SU-DHL-6 (cell line): ENCODE results near the gene DPP10.

Experiments used
- H2AFZ ChIP-seq: fragments of 200-600 bp; sonication (generic); 2 replicates; pipeline ENCODE4 v1.6.1; 2014; ENCODE audit warnings: low read depth, mild to moderate bottlenecking, moderate library complexity, mixed read lengths, antibody characterized with exemption, low read length; ENCODE audit not compliant: severe bottlenecking
- H3F3A ChIP-seq: fragments of 200-600 bp; shearing (Covaris generic); 2 replicates; pipeline ENCODE4 v1.6.0; 2016; ENCODE audit warnings: antibody characterized with exemption, mild to moderate bottlenecking; ENCODE audit not compliant: insufficient read depth
- H3K27ac ChIP-seq: fragments of 200-600 bp; sonication (generic); 2 replicates; pipeline ENCODE4 v1.5.1; 2016; ENCODE audit warnings: low read depth, mild to moderate bottlenecking, low read length, moderate library complexity, mixed read lengths
- H3K27me3 ChIP-seq: fragments of 200-600 bp; sonication (generic), shearing (Covaris generic); 2 replicates; pipeline ENCODE4 v1.6.0; 2014; ENCODE audit warnings: mild to moderate bottlenecking, low read length
- H3K36me3 ChIP-seq: fragments of 200-600 bp; sonication (generic); 2 replicates; pipeline ENCODE4 v1.6.1; 2014; ENCODE audit warnings: mild to moderate bottlenecking, low read length, mixed read lengths
- H3K4me2 ChIP-seq: fragments of 300-600, 200-600 bp; shearing (Covaris generic), sonication (generic); 2 replicates; pipeline ENCODE4 v1.6.0; 2014; ENCODE audit warnings: low read length, low read depth, mild to moderate bottlenecking; ENCODE audit not compliant: poor library complexity, severe bottlenecking
- H3K4me3 ChIP-seq: fragments of 200-600 bp; sonication (generic); 2 replicates; pipeline ENCODE4 v1.5.1; 2014; ENCODE audit warnings: antibody characterized with exemption, low read length, mild to moderate bottlenecking, mixed read lengths; ENCODE audit not compliant: insufficient read depth, poor library complexity, severe bottlenecking
- H3K79me2 ChIP-seq: fragments of 200-600 bp; sonication (generic); 2 replicates; pipeline ENCODE4 v1.6.1; 2014; ENCODE audit warnings: mild to moderate bottlenecking, low read length, moderate library complexity; ENCODE audit not compliant: insufficient read depth
- H3K9ac ChIP-seq: fragments of 200-600 bp; sonication (generic); 2 replicates; pipeline ENCODE4 v1.7.0; 2014; ENCODE audit warnings: mild to moderate bottlenecking, low read length
- H3K9me2 ChIP-seq: fragments of 200-600 bp; sonication (generic); replicated peaks from 2 replicates; pipeline ENCODE4 v1.6.1; 2014; ENCODE audit warnings: low read length; ENCODE audit not compliant: insufficient read depth
- H3K9me3 ChIP-seq: fragments of 200-600 bp; sonication (generic); 2 replicates; pipeline ENCODE4 v1.6.1; 2014; ENCODE audit warnings: low read length, mixed read lengths; ENCODE audit not compliant: insufficient read depth
- H4K20me1 ChIP-seq: fragments of 200-600 bp; sonication (generic); 2 replicates; pipeline ENCODE4 v1.6.1; 2014; ENCODE audit warnings: low read depth, mild to moderate bottlenecking, antibody characterized with exemption, low read length, moderate library complexity, mixed read lengths
- EZH2phosphoT487 ChIP-seq: fragments of 200-600 bp; sonication (generic), shearing (Covaris generic); conservative IDR thresholded peaks from 2 replicates; pipeline ENCODE4 v1.6.1; 2018; ENCODE audit warnings: mild to moderate bottlenecking, antibody characterized with exemption, low read length, moderate library complexity, mixed read lengths
- TF ChIP-seq, protein P1 (sequence below): fragments of 200-600 bp; sonication (generic); IDR thresholded peaks from one replicate; pipeline ENCODE4 v1.5.1; 2017; ENCODE audit warnings: antibody characterized with exemption, mild to moderate bottlenecking, low read length, moderate library complexity; ENCODE audit not compliant: insufficient read depth, poor library complexity, severe bottlenecking

DPP10 gene

GRCh38 chr2:115299199-115299598 lies 856.8 kb downstream of the DPP10 start:
- Histone ChIP-seq H3K27me3 (no peaks in the 10 kb centered on the region), H3K79me2 (no peaks in the 10 kb centered on the region), H3K9ac (no peak overlapping the region), H3K27ac (no peak overlapping the region), H2AFZ (no peak overlapping the region), H3F3A (no peaks in the 10 kb centered on the region), H3K9me2 (no peaks in the 10 kb centered on the region), H3K4me2 (no peak overlapping the region), H3K4me3 (no peak overlapping the region), H3K9me3 (no peaks in the 10 kb centered on the region), H3K36me3 (no peaks in the 10 kb centered on the region), H4K20me1 (no peaks in the 10 kb centered on the region)
- no peak for TF ChIP-seq EZH2phosphoT487
- TF ChIP-seq, protein P1, sequence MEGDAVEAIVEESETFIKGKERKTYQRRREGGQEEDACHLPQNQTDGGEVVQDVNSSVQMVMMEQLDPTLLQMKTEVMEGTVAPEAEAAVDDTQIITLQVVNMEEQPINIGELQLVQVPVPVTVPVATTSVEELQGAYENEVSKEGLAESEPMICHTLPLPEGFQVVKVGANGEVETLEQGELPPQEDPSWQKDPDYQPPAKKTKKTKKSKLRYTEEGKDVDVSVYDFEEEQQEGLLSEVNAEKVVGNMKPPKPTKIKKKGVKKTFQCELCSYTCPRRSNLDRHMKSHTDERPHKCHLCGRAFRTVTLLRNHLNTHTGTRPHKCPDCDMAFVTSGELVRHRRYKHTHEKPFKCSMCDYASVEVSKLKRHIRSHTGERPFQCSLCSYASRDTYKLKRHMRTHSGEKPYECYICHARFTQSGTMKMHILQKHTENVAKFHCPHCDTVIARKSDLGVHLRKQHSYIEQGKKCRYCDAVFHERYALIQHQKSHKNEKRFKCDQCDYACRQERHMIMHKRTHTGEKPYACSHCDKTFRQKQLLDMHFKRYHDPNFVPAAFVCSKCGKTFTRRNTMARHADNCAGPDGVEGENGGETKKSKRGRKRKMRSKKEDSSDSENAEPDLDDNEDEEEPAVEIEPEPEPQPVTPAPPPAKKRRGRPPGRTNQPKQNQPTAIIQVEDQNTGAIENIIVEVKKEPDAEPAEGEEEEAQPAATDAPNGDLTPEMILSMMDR, result no peak

- Histone ChIP-seq H3K9me3 (no peaks in the 10 kb centered on the region), H4K20me1 (no peaks in the 10 kb centered on the region)
Observed at GRCh38 chr2:115305712-115306111, 863.3 kb downstream of the DPP10 start.

DNA sequence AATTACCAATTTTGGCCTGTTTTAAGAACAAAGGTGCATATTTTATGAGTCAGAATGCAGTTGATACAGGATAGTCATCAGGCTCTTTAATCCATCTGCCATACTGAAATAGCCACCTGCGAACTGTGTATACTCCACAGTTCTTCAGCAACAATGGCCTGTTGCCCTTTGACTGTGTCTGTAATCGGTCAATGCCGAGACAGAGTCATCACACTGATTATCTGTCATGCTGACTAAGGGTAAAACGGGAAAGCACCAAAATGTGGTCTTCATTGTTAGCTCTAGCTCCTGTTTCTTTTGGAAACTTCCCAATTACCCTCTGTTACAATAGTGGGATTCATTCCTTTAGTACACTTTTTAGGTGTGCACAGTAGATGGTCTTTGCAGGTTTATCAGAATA lies 871.7 kb downstream of the DPP10 start:
- H3K27me3 ChIP-seq, result no peaks in the 10 kb centered on the region
- H3K4me2 ChIP-seq, result no peak overlapping the region
- H4K20me1 ChIP-seq, result no peaks in the 10 kb centered on the region
- H3K27ac ChIP-seq, result no peak overlapping the region
- H3K79me2 ChIP-seq, result no peaks in the 10 kb centered on the region
- H3K4me3 ChIP-seq, result no peak overlapping the region
- TF ChIP-seq, protein P1, result no peak
- no peak for TF ChIP-seq EZH2phosphoT487
- H3K36me3 ChIP-seq, result no peaks in the 10 kb centered on the region
- no peaks in the 10 kb centered on the region for H3K9me3 ChIP-seq
- H3K9ac ChIP-seq, result no peak overlapping the region
- H3F3A ChIP-seq, result no peaks in the 10 kb centered on the region
- no peak overlapping the region for H2AFZ ChIP-seq
- H3K9me2 ChIP-seq, result no peaks in the 10 kb centered on the region

More at GRCh38 chr2:115305712-115306111, 863.3 kb downstream of the DPP10 start:
- H3K27ac ChIP-seq, result no peak overlapping the region
- H3K4me3 ChIP-seq, result no peak overlapping the region
- H3K4me2 ChIP-seq, result no peak overlapping the region
- no peaks in the 10 kb centered on the region for H3K79me2 ChIP-seq
- no peak overlapping the region for H2AFZ ChIP-seq
- no peak overlapping the region for H3K9ac ChIP-seq
- TF ChIP-seq, protein P1, result no peak
- TF ChIP-seq EZH2phosphoT487, result no peak
- no peaks in the 10 kb centered on the region for H3F3A ChIP-seq
- no peaks in the 10 kb centered on the region for H3K36me3 ChIP-seq
- H3K9me2 ChIP-seq, result peaks cover 4% of the 10 kb centered on the region; the same call in 1 of the 2 replicates
- no peaks in the 10 kb centered on the region for H3K27me3 ChIP-seq
